Measurements from ENCODE around the gene KRTAP1-3.

GRCh38 chr17:41009301-41009760, 25.3 kb downstream of the KRTAP1-3 start:
- TF ChIP-seq CTCF (conservative IDR thresholded peaks at IDR 0.05) (no peak), EZH2 (IDR thresholded peaks at IDR 0.05; ENCODE audit: low read depth) (no peak)

Data from PC-9 (cell line).